SKM-1 treated with dmso at 0.1 percent for 144 hours (cell line): Measurements from ENCODE around the gene BLOC1S1.

Experiments
- DNase-seq: peaks from one replicate; lab custom pipeline; 2025; ENCODE audit not compliant: unreplicated experiment; lab: John Stamatoyannopoulos, UW

Gene BLOC1S1

GRCh38 chr12:55708695-55709233 lies 7.1 kb upstream of the BLOC1S1 start:
- DNase-seq = no peak

GRCh38 chr12:55711786-55712553 lies 3.9 kb upstream of the BLOC1S1 start:
- DNase-seq = no peak

GRCh38 chr12:55712700-55713415 lies 3.0 kb upstream of the BLOC1S1 start:
- DNase-seq = no peak

GRCh38 chr12:55713721-55714120 lies 2.1 kb upstream of the BLOC1S1 start:
- DNase-seq = no peak

- no peak for DNase-seq
These were observed 579 bp upstream of the BLOC1S1 start for GRCh38 chr12:55715169-55715764.

- DNase-seq = no peak
These were observed 724 bp downstream of the BLOC1S1 start for GRCh38 chr12:55716582-55716957.

- DNase-seq = no peak
These were observed 1.5 kb downstream of the BLOC1S1 start for GRCh38 chr12:55717011-55718007.

- DNase-seq = no peak
These were observed 2.2 kb downstream of the BLOC1S1 start for GRCh38 chr12:55718015-55718414.

- no peak for DNase-seq
These were observed 2.9 kb downstream of the BLOC1S1 start for GRCh38 chr12:55718624-55719275.

GRCh38 chr12:55719371-55719770 lies 3.5 kb downstream of the BLOC1S1 start:
- DNase-seq = no peak

GRCh38 chr12:55720071-55720564 lies 4.3 kb downstream of the BLOC1S1 start, which contains the start of gene RDH5:
RDH5 (plus strand) TSS chr12:55720393; CDS start chr12:55721185, 792 bp downstream.
- no peak for DNase-seq

GRCh38 chr12:55720894-55721444 lies 5.1 kb downstream of the BLOC1S1 start:
- peak; percentile 19 for DNase-seq

- DNase-seq = no peak
These were observed 5.9 kb downstream of the BLOC1S1 start for GRCh38 chr12:55721601-55722213.

GRCh38 chr12:55722948-55723347 lies 7.1 kb downstream of the BLOC1S1 start:
- no peak for DNase-seq

- DNase-seq = no peak
These were observed 7.8 kb downstream of the BLOC1S1 start for GRCh38 chr12:55723516-55724225.

- no peak for DNase-seq
These were observed 8.5 kb downstream of the BLOC1S1 start for GRCh38 chr12:55724226-55724939.

- no peak for DNase-seq
These were observed 9.1 kb downstream of the BLOC1S1 start for GRCh38 chr12:55724940-55725309.

- no peak for DNase-seq
These were observed 9.7 kb downstream of the BLOC1S1 start for GRCh38 chr12:55725556-55725955.
